Measurements from ENCODE around the gene ACBD4.

Gene ACBD4

GRCh38 chr17:45106582-45106981 lies 28.9 kb upstream of the ACBD4 start:
- Histone ChIP-seq H3K27me3 (ENCODE audit: insufficient read depth, poor library complexity, severe bottlenecking) (no peaks in the 10 kb centered on the region), H3K27ac (replicated peaks) (no peak overlapping the region), H3K4me3 (replicated peaks; ENCODE audit: insufficient read depth, low read length) (no peak overlapping the region)
- no peak for DNase-seq (ENCODE audit: low read depth in 1 of 2, low spot score in 1 of 2)
- no peak for TF ChIP-seq POLR2AphosphoS5 (IDR thresholded peaks at IDR 0.05; ENCODE audit: low read depth)
- TF ChIP-seq REST (IDR thresholded peaks at IDR 0.05; ENCODE audit: insufficient replicate concordance, low read depth), result no peak
- TF ChIP-seq SPI1 (IDR thresholded peaks at IDR 0.05; ENCODE audit: borderline replicate concordance, low read depth), result no peak
- TF ChIP-seq GABPA (IDR thresholded peaks at IDR 0.05; ENCODE audit: low read depth), result no peak
- no peak for TF ChIP-seq CTCF (IDR thresholded peaks at IDR 0.05; ENCODE audit: insufficient read depth, low read length)

- DNase-seq (ENCODE audit: low read depth in 1 of 2, low spot score in 1 of 2), result no peak
- no peak overlapping the region for H3K4me3 ChIP-seq (replicated peaks; ENCODE audit: insufficient read depth, low read length)
- no peaks in the 10 kb centered on the region for H3K27me3 ChIP-seq (ENCODE audit: insufficient read depth, poor library complexity, severe bottlenecking)
- TF ChIP-seq SPI1 (IDR thresholded peaks at IDR 0.05; ENCODE audit: borderline replicate concordance, low read depth), result no peak
- no peak for TF ChIP-seq POLR2AphosphoS5 (IDR thresholded peaks at IDR 0.05; ENCODE audit: low read depth)
- no peak for TF ChIP-seq GABPA (IDR thresholded peaks at IDR 0.05; ENCODE audit: low read depth)
- TF ChIP-seq REST (IDR thresholded peaks at IDR 0.05; ENCODE audit: insufficient replicate concordance, low read depth), result no peak
- no peak for TF ChIP-seq CTCF (IDR thresholded peaks at IDR 0.05; ENCODE audit: insufficient read depth, low read length)
- no peak overlapping the region for H3K27ac ChIP-seq (replicated peaks)
Observed at GRCh38 chr17:45107293-45108010, 28.0 kb upstream of the ACBD4 start.

- H3K27ac ChIP-seq (replicated peaks), result no peak overlapping the region
- no peak overlapping the region for H3K4me3 ChIP-seq (replicated peaks; ENCODE audit: insufficient read depth, low read length)
- no peaks in the 10 kb centered on the region for H3K27me3 ChIP-seq (ENCODE audit: insufficient read depth, poor library complexity, severe bottlenecking)
- TF ChIP-seq GABPA (IDR thresholded peaks at IDR 0.05; ENCODE audit: low read depth) (no peak), POLR2AphosphoS5 (IDR thresholded peaks at IDR 0.05; ENCODE audit: low read depth) (no peak), CTCF (IDR thresholded peaks at IDR 0.05; ENCODE audit: insufficient read depth, low read length) (no peak), REST (IDR thresholded peaks at IDR 0.05; ENCODE audit: insufficient replicate concordance, low read depth) (no peak), SPI1 (IDR thresholded peaks at IDR 0.05; ENCODE audit: borderline replicate concordance, low read depth) (no peak)
- DNase-seq (ENCODE audit: low read depth in 1 of 2, low spot score in 1 of 2), result no peak
Observed at GRCh38 chr17:45108051-45108450, 27.4 kb upstream of the ACBD4 start.
